T1000 (cell line): Measurements from ENCODE around the gene CAPS2.

Experiments
- DNase-seq: peaks from one replicate; lab custom pipeline; 2025; ENCODE audit warnings: mixed read lengths; lab: John Stamatoyannopoulos, UW

Gene CAPS2

DNA sequence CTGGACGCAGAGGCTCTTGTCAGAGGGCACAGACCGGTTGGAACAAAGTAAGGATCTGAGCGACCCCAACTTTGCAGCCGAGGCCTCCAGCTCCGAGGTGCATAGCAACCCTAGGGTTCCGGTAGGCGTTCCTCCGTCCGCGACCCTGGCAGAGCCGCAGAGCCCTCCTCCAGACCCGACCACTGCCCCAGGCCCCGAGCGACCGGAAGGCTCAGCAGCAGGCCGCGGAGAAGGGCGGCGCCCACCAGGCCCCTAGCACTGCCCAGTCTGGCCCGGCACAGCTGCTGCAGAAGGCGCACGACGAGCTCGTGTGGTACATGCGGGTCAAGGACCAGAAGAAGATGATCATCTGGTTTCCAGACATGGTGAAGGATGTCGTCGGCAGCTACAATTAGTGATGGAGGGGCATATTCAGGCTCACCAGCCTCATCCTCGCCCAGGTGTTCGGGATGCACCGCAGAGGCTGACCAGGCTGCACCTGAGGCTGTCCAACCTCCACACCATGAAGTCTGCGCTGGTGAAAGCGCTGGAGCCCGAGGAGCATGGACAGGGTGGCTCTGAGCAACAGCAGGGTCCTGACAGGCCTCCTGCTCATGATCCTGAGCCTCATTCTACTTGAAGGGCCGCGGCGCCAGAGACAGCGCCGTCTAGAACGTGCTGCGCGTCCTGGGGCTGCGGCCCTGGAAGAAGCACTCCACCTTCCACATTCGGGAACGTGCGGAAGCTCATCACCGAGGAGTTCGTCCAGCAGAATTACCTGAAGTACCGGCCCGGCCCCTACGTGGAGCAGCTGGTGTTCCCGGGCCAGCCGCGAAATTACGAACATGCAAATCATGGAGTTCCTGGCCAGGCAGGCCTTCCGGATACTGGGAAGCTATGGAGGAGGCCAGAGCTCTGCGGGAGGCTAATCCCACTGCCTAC, 24.5 kb downstream of the CAPS2 start:
- no peak for DNase-seq

DNA sequence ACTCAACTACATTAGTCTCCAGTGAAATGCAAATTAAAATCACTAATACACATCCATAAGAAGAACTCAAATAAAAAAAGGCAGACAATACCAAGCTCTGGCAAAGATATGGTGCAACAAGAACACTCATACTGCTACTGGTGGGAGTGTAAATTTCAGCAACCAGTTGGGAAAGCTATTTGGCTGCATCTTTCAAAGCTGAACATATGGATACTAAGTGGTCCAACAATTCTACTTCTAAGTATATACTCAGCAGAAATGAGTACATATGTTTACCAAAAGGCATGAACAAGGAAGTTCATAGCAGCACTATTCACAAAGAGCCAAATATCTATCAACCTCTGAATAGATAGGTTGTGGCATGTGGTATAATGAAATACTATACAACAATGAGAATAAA, 27.3 kb downstream of the CAPS2 start:
- DNase-seq, result no peak

DNA sequence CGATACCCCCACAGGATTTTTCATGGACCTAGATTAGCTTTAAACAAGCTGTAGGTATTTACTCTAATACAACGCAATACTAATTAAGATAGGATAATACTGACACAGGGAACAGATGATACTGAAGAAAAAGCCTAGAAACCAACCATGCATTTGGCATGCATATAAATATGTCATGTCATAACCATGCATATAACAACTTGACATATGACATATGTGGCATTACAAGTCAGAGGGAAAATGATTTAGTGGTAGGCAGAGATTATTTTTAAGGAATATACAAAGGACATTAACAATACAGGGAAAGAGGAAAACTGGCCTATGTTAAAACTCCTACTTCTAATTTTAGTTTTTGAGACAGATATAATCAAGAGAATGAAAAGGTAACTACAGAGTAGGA, 27.9 kb downstream of the CAPS2 start:
- DNase-seq, result no peak

DNA sequence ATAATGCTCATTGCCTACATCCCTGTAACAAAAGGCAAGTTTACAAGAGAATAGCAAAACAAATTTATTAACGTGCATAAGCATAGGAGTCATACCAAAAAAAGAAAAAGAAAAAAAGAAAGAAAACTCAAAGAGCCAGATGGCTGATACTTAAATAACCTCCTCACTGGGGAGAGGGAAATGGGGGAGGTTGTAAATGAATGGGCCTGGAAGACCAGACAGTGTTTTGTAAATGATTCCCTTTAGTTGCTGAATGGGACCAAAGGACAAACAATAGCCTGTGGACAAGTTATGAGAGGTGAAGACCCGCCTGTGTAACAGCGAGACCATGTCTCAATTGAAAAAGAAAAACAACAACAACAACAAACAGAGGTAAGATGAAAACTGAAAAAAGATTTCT, 35.3 kb downstream of the CAPS2 start:
- DNase-seq, result no peak

DNA sequence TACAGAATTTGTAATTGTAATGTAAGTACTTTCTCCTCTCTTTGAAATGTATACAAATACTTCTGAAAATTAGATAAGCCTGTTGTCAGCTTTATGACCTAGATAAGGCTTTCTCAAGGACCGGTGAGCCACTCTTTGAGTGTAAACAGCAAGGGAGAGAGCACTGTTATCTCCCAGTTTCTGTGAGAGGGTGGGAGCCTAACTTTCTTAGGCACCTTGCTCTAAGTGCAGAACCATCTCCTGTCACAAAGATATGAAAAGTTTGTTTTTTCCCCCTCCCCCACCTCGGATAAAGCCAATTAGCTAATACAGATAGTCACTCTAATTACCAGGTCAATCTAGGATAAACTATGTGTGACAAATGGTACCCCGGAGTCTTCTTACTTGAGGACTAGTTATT, 35.8 kb downstream of the CAPS2 start:
- no peak for DNase-seq

DNA sequence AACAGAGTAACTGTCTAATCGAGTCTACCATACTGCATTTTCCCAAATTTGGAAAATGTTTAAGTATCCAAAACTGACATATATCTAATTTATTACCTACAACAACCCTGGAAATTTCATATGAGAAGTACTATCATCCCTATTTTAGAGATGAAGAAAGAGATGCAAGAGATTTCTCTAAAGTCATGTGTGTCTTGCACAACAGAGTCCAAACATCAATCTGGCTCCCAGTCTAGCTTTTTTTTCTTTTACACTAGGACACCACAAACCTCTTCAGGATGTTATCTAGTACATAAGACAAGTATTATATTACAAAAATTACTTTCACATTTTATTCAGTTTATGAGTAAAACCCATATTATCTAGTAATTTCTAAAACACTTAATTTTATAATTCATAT, 39.1 kb downstream of the CAPS2 start:
- no peak for DNase-seq

DNA sequence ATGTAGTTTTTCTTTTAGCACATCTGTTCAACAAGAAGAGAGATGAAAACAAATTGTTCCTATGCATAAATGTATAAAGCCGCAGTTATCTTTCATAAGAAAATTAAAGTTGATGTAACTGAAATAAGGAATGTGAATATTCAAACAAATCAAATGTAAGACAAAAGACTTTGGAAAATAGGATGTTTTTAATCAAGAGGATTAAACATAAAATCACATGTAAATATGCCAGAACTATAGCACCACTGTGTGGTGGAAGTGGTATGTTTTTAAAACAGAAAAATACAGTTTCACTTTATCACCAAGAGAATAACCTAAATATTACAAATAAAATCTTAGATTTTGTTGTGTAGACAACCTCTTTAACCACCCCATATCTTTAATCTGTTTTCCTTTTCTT, 40.4 kb downstream of the CAPS2 start:
- DNase-seq, result no peak

DNA sequence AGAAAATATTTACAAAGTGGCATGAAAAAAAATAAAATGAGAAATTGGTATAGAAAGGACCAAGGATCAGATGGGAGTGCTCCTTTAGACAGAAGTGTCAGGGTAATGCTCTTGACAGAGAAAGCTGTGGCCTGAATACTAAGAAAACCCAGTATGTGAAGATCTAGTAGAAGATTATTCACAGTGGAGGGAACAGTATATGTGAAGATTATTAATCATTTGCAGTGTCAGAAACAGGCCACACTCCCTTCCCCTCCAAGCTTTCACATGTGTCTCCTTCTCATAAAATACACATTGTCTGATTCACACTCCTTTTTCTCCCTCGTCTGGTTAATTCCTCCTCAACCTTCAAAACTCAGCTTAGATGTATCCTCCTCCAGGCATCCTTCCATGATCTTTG, 41.3 kb downstream of the CAPS2 start:
- no peak for DNase-seq

DNA sequence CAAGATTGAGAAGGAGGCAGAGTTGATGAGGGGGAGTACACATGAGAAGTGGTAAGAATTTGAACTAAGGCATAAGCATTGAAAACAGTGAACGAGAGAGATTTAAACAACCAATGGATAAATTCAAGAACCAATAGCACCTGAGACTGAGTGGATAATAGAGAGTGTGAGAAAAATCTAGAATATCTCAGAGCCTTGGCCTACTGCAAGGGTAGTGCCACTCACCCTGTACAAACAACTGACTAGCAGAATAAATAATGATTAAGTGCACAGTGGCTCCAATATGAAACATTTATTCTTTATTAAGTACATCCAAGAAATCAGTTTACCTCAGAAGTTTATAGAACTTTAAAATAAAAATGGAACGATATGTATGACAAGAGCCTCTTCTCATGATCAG, 54.4 kb downstream of the CAPS2 start:
- no peak for DNase-seq

DNA sequence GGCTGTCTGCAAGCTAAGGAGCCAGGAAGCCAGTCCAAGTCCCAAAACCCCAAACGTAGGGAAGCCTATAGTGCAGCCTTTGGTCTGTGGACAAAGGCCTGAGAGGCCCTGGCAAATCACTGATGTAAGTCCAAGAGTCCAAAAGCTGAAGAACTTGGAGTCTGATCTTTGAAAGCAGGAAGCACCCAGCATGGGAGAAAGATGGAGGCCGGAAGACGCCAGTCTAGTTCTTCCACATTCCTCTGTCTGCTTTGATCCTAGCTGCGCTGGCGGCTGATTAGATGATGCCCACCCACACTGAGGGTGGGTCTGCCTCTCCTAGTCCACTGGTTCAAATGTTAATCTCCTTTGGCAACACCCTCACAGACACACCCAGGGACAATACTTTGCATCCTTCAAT, 58.5 kb downstream of the CAPS2 start:
- DNase-seq, result no peak

DNA sequence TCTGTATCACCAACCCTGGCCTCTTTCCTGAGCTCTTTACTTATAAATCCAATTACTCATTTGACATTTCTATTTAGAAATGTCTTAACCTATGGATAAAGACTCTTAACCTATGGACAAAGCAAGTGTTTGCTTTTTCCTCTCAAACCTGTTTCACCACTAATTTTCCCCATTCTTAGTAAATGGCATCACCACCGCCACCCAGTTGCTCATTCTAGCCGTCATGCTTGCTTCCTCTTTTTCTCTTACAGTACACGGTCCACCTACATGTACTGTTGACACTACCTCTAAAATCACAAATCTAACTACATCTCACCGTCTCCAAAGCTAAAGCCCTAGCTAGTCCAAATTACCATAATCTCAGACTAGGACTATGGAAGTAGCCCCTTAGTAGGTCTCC, 60.0 kb downstream of the CAPS2 start:
- DNase-seq, result no peak

DNA sequence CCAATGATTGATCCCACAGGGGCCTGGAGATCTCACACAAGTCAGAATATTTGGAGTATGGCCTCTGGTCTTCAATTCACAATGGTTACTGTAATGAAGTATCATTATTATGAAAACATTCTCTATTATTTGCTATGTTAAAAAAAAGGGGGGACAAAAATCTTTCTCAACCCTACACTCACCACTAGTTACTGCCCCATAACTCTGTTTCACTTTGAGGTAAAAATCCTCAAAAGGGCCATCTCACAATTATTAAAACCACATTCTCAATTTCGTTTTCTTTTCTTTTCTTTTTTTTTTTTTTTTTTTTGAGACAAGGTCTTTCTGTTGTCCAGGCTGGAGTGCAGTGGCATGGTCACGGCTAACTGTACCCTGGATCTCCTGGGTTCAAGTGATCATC, 60.9 kb downstream of the CAPS2 start:
- DNase-seq, result no peak

DNA sequence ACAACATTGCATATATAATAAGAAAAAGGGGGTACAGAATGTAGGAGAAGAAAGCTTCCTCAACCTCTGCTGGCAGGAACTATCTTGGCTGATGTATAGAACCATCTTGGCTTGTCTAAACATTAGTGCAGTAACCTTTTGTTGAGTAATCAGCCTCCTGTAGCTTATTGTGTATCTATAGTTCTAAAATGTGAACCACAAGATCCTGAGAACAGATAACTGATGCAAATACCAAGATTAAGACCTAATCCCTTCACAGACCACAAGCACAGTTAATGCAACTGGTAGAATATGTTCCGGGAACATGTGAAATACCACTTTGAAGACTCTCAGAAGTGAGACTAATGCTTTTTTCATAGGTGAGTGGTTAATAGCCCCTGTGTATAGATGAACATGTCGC, 69.8 kb downstream of the CAPS2 start:
- DNase-seq, result no peak

DNA sequence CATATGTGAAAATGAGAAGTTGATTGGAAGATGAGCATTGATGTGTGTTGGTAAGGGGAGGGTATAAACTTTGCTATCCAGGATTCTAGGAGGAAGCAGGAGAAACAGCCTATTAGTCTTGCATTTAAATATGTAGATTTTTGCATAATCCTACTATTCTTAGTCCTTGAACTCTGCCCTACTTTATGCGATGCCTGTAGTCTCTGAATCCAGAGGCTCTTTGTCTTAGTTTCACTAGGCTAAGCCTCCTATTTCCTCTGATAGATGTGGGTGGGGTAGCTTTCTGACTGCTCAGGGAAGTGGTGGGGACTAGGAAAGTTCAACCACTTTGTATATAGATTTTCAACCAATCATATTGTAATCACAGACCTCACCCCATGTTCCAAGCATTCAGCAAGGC, 71.0 kb downstream of the CAPS2 start:
- DNase-seq, result no peak

DNA sequence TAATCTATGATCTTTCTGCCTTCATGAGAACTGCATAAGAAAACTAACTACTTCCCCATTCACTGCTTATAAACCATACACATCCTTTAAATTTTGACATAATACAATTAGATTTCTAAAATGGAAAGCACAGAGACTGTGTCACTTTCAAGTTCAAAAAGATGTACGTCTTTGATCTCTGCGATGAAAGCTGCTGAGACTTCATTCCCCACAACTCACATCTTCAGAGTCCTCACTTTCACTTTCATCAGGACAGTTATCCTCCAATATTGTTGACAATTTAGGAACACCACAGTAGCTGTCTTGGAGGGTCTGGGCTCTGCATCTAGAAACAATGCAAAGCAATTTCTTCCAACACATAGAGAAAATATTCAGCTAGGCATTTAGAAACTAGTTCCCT, 72.6 kb downstream of the CAPS2 start:
- DNase-seq, result no peak

DNA sequence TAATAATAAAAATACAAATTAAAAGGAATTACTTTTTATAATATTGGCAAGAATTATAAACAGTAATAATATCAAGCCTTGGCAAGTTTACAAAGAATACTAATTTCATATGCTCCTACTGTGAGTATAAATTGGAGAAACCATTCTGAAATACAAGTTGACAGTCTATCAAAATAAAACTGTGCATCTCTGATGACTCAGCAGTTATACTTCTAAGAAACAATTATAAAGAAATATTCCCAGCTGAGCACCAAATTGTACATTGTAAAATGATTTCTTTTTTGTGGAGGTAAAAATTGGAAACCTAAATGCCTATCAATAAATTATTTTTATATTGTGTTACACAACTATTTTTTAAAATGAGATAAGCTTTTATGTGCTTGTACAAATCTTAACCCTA, 85.0 kb downstream of the CAPS2 start:
- DNase-seq, result no peak

DNA sequence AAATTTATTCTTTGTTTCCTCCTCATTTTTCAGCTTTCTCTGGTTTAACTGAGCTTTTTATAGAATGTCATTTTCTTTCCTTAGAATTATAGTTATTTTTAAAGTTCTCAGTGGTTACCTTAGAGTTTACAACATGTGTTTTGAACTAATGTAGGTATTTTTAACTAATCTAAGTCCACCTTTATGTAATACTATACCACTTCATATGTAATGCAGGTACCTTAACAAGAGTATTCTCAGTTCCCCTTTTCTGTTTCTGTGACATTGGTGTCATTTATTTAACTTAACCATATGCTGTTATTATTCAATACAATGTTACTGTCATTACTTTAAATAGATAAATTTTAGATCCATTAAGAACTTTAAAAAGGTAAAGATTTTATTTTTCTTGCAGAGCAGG, 90.1 kb downstream of the CAPS2 start:
- no peak for DNase-seq

DNA sequence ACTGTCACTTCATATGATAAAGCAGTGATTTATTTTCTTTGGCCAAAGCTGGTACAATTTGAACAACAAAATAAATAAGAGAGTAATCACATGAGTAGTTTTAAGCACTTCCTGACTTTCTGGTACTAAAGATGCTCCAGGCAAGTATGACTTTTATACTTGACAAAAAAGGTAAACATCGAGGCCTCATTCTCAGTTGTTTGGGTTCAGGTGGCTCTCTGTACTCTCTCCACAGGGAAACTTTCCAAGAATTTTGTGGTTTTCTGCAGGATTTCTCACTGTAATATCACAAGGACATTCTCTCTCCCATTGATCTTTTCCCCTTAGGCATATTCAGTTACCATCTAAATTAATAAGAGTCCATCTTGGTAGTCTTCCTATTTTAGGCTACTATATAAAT, 93.9 kb downstream of the CAPS2 start:
- DNase-seq, result no peak

DNA sequence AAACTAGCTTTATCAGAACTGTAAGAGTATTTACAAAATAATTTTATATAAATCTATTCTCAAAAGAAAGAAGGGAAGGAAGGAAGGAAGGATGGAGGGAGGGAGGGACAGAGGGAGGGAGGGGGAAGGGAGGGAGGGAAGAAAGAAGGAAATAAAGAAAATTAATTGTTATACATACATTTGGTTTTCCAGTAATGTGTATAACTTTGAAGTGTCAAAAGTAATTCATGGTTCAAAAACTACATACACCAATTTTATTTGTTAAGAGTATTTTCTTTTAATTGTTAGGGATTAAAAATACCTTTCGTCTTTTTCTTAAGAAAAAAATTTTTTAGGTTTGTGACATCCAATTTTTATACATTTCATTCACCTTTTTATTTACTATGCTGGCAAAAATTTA, 103.0 kb downstream of the CAPS2 start:
- no peak for DNase-seq
